NCI-H2107 treated with DMSO at 0.1 percent for 48 hours (cell line): Measurements from ENCODE around the gene OR11H1.
"Not testable (repeated sequence)": the region's sequence is repeated elsewhere in the genome, so short reads cannot be mapped to it uniquely, and the experiment has no call there.

Experiments
- DNase-seq: peaks from one replicate; lab custom pipeline; 2025; ENCODE audit not compliant: unreplicated experiment; lab: John Stamatoyannopoulos, UW

Gene OR11H1, protein sequence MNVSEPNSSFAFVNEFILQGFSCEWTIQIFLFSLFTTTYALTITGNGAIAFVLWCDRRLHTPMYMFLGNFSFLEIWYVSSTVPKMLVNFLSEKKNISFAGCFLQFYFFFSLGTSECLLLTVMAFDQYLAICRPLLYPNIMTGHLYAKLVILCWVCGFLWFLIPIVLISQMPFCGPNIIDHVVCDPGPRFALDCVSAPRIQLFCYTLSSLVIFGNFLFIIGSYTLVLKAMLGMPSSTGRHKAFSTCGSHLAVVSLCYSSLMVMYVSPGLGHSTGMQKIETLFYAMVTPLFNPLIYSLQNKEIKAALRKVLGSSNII

DNA sequence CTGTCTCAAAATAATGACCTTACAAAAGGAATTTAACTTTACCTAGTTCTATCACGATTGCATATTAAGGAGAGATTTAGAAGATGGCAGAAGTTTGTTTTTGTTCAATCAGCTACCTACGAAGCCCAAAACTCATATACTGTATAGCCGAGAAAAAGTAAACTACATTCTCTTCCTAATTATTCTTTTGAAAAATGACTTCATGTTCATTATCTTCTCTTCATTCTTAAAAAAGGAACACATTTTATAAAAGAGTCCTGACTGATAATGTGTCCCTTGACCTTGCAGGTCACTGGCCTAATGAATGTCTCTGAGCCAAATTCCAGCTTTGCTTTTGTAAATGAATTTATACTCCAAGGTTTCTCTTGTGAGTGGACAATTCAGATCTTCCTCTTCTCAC is at the start of gene OR11H1:
Gene OR11H1 (plus strand): TSS at position 301 of the 400 bp plus-strand sequence. CDS start 0 bp downstream, at position 301.
- DNase-seq: not testable (repeated sequence)

- DNase-seq: not testable (repeated sequence)
Observed at GRCh38 chr22:15509967-15510366, 18.0 kb upstream of the OR11H1 start.

DNA sequence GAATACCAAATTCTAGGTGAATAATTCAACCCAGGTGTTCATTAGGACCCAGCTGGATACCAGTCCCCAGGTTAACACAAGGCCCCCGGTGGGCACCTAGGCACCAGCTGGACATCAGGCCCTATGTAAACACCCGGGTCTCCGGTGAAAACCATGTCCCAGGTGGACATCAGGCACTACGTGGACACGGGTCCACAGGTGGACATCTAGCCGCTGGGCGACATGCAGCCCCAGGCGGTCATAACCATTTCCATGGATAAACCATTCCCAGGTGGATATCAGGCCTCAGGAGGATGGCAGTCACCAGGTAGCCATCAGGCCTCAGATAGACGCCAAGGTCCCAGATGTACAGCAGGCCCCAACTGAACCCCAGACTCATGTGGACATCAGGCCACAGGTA is 12.1 kb upstream of the OR11H1 start:
- DNase-seq: not testable (repeated sequence)

DNA sequence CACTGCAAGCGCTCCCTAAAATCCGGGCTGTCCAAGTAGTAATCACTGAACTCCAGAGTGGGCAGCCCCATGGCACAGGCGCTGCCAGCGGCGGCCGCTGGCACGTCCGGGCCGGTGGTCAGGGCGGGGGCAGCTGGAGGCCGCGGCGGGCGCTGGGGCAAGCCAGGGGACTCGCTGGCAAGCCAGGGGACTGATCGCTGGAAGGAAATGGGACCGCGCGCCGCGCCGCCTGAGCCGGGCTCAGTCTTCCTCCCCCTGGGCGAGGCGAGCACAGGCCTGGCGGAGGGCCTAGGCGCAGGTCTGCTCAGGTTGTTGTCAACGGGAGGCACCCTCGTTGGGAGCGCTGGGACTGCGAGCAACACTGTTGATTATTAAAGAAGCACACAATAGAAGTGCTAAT is 25.8 kb downstream of the OR11H1 start:
- not testable (repeated sequence) for DNase-seq

DNA sequence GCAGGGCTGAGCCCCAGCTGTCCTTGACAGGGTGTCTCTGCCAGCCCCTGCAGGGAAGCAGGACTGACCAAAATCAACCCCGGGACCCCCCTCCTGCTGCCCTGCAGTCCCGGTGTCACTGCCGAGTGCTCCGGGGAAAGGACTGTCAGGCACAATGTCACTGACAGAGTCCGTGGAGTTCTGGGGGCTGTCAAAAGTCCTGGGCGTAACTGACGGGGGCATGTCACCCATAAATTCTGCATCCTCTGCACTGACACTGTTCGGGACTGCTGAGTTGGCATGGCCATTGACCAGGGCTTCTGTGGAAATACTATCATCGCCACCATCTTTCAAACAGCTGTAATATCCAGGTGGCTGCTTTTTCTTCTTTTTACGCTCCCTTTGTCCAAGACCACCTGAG is 35.5 kb downstream of the OR11H1 start:
- DNase-seq: not testable (repeated sequence)

DNA sequence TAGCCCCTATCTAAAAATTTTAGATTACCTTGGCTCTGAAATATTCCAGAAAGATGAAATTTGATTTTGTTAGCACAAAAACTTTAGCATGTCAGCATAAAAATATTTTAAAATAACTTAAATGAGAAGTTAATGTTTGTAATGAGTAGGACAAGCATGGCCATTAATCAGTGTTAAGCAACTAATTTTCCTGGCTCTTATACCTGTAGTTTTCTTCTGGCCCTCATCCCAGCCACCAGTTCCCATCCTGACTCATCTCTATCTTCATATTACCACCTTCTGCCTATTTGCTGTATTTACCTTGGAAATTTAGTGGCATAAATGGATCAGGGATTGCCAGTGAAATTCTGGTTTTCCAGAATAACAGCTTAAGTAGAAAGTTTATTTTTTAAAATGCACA is 37.1 kb downstream of the OR11H1 start:
- DNase-seq: not testable (repeated sequence)
